Psoas muscle (tissue), 8 donors: ENCODE measurements around the gene MARCHF10. TPM values are rescaled to one million over a fixed set of nuclear protein-coding genes. Genes with fewer than 3 reads are reported as not detected.

Experiments used
- ATAC-seq, 4 donors: fragments of 200-7000 bp; cut with Tn5 transposase; one replicate each; pipeline ENCODE4 v1.9.1; 2020; ENCODE audit warnings: moderate library complexity in 3 of 4, mild to moderate bottlenecking in 2 of 4
- DNase-seq, 2 donors: peaks; one replicate each; pipeline ENCODE4 v3.0.0-alpha.2; 2020
- H3K27ac ChIP-seq: fragments of 200-600 bp; one replicate; pipeline ENCODE4 v1.8.0; 2022
- H3K27me3 ChIP-seq, 3 donors: fragments of 200-600 bp in 1 of 3; one replicate each; pipeline versions ENCODE4 v1.6.1 to v1.8.0; 2013 to 2022; ENCODE audit warnings: low read length in 2 of 3, mild to moderate bottlenecking in 2 of 3, moderate library complexity in 1 of 3; ENCODE audit not compliant: insufficient read depth in 3 of 3
- H3K36me3 ChIP-seq, 2 donors: fragments of 200-600 bp in 1 of 2; one replicate each; pipeline versions ENCODE4 v1.6.1 to v1.8.0; 2013 to 2022; ENCODE audit warnings: low read depth in 1 of 2, mild to moderate bottlenecking in 1 of 2, moderate library complexity in 1 of 2; ENCODE audit not compliant: insufficient read depth in 1 of 2
- H3K4me1 ChIP-seq: fragments of 200-600 bp; one replicate; pipeline ENCODE4 v1.8.0; 2022
- H3K4me3 ChIP-seq: fragments of 200-600 bp; one replicate; pipeline ENCODE4 v1.8.0; 2022; ENCODE audit warnings: mild to moderate bottlenecking
- H3K9me3 ChIP-seq: fragments of 200-600 bp; one replicate; pipeline ENCODE4 v1.8.0; 2022
- WGBS, 3 donors: extraction: QIAGEN DNeasy Blood & Tissue Kit; methylation state at CpG; one replicate each; pipeline versions ENCODE4 v1.1.6 to v1.1.7; 2013; 5-methylcytosine and 5-hydroxymethylcytosine counted together
- intact Hi-C, 2 donors: fragments of 100-400 bp; cut with DNase I; formaldehyde crosslinking; loops; one replicate each; pipeline versions ENCODE4 v1.11.0 to v1.14.2; 2022
- polyA plus RNA-seq, 3 donors: library from polyadenylated mRNA; stranded (reverse); fragments of 200-250 nt; gene quantifications; one replicate each; pipeline ENCODE4 v1.2.3, GENCODE V29; 2013
- total RNA-seq, 4 donors: library from RNA; stranded (reverse); fragmentation: NEBNext Ultra II Directional in 2 of 4; extraction: Animal tissue kit (Norgen Biotek cat#: 25700) in 2 of 4; gene quantifications; one replicate each; pipeline versions ENCODE4 v1.2.1 to v1.2.4, GENCODE V29; 2021 to 2023
- TF ChIP-seq, protein P1 (sequence below): fragments of 200-600 bp; IDR thresholded peaks from one replicate; pipeline ENCODE4 v1.8.0; 2022; ENCODE audit warnings: antibody characterized with exemption
- donor health status: healthy with polysubstance abuse.
- donor health status: DM: no; HTN: no; CAD: no; lungs with moderate emphysema.
- donor health status: Bipolar disorder and iron deficiency.
- donor health status: healthy.
- donor health status: DM: yes; HTN: yes; CAD: no.
- donor health status: DM: no; HTN: no; CAD: no.
- donor health status: DM: no; HTN: no; CAD: no.
- donor health status: DM: yes; HTN: yes; CAD: no.

MARCHF10 gene
- total and polyA plus RNA-seq, 7 donors, result 0.01 TPM; not detected in 6

DNA sequence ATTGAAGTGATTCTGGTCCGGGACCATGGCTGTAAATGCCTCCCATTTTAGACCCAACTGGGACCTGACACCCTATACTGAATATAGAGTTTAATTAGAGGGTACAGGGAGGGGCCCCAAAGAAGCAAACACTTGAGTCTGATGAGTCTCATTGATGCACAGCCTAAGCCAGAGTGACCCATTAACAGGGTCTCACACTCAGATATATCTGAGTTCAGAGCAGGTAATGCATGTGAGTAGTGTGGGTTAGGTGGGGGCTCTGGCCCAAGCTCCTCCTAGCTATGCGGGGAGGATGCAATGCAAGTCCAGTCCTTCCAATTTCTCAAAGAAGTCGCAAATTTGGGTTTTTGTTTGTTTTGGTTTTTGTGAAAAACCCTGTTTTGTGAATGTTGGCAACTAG, 17.1 kb upstream of the MARCHF10 start:
- Histone ChIP-seq H3K27me3 (peaks cover 0 to 1% (median 0%) of the 10 kb centered on the region in 3 donors), H3K4me1 (no peaks in the 10 kb centered on the region), H3K36me3 (no peaks in the 10 kb centered on the region), H3K27ac (no peak overlapping the region), H3K9me3 (no peaks in the 10 kb centered on the region), H3K4me3 (no peak overlapping the region)
- WGBS, 3 donors, result 92 to 96% (median 95%) methylated on average over 3 of the region's 3 CpGs
- DNase-seq, result no peak
- intact Hi-C loops, result no loop called here
- ATAC-seq, result no peak
- TF ChIP-seq, protein P1, sequence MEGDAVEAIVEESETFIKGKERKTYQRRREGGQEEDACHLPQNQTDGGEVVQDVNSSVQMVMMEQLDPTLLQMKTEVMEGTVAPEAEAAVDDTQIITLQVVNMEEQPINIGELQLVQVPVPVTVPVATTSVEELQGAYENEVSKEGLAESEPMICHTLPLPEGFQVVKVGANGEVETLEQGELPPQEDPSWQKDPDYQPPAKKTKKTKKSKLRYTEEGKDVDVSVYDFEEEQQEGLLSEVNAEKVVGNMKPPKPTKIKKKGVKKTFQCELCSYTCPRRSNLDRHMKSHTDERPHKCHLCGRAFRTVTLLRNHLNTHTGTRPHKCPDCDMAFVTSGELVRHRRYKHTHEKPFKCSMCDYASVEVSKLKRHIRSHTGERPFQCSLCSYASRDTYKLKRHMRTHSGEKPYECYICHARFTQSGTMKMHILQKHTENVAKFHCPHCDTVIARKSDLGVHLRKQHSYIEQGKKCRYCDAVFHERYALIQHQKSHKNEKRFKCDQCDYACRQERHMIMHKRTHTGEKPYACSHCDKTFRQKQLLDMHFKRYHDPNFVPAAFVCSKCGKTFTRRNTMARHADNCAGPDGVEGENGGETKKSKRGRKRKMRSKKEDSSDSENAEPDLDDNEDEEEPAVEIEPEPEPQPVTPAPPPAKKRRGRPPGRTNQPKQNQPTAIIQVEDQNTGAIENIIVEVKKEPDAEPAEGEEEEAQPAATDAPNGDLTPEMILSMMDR, result no peak

DNA sequence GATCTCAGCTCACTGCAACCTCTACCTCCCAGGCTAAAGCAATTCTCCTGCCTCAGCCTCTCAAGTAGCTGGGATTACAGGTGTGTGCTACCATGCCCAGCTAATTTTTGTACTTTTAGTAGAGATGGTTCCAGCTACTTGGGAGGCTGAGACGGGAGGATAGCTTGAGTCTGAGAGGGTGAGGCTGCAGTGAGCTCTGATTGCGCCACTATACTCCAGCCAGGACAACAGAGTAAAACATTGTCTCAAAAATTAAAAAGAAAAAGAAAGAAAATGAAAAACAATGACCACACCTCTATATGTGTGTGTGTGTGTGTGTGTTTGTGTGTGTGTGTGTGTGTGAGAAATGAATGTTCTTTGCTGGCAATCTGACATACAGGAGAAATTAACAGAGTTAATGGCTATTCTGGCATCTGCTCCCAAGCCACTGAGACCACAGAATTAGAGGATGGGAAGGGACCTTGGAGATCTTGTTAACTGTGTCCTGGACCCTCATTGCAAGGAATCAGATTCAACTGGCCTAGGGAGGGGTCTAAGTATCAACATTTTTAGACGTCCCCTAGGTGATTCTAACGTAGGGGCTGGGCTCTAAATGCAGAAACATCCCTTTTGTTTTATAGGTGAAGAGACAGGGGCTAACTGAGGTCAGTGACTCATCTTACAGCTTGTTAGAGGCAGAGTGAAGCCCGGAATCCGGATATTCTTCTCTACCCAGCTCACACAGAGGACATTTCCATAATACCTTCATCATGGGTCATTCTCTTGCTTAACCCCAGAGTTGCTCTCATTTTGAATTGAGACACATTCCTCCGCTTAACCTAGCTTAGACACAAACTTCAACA, 16.4 kb upstream of the MARCHF10 start:
- Histone ChIP-seq H3K27me3 (peaks cover 0 to 1% (median 0%) of the 10 kb centered on the region in 3 donors), H3K27ac (no peak overlapping the region), H3K4me1 (no peaks in the 10 kb centered on the region), H3K9me3 (no peaks in the 10 kb centered on the region), H3K4me3 (no peak overlapping the region), H3K36me3 (no peaks in the 10 kb centered on the region)
- intact Hi-C loops, result no loop called here
- 60 to 69% (median 62%) methylated on average over 7 of the region's 7 CpGs for WGBS, 3 donors
- TF ChIP-seq, protein P1, result no peak
- DNase-seq (no peak), ATAC-seq (no peak)

DNA sequence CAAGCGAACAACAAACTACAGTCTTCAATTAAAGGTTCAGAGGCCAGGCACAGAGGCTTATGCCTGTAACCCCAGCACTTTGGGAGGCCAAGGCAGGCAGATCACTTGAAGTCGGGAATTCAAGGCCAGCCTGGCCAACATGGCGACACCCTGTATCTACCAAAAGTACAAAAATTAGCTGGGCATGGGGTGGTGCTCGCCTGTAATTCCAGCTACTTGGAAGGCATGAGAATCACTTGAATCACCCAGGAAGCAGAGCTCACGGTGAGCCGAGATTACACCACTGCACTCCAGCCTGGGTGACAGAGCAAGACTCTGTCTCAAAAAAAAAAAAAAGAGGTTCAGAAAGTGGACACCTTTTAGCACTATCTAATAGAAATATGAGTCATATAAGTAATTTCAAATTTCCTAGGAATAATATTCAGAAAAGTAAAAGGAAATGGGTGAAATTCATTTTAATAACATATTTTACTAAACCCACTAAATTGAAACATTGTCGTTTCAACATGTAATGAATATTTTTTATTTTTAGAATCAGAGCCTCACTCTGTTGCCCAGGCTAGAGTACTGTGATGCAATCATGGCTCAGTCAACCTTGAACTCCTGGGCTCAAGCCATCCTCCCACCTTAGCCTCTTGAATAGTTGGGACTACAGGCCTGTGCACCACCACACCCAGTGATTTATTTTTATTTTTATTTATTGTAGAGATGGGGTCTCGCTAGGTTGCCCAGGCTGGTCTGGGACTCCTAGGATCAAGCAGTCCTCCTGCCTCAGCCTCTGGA, 15.2 kb upstream of the MARCHF10 start:
- H3K4me1 ChIP-seq, result no peaks in the 10 kb centered on the region
- no peak overlapping the region for H3K27ac ChIP-seq
- intact Hi-C loops, result no loop called here
- H3K4me3 ChIP-seq, result no peak overlapping the region
- no peak for ATAC-seq
- TF ChIP-seq, protein P1, result no peak
- 87 to 92% (median 88%) methylated on average over 8 of the region's 8 CpGs for WGBS, 3 donors
- H3K9me3 ChIP-seq, result no peaks in the 10 kb centered on the region
- DNase-seq, result no peak
- H3K27me3 ChIP-seq, result peaks cover 0 to 1% (median 0%) of the 10 kb centered on the region in 3 donors
- H3K36me3 ChIP-seq, result no peaks in the 10 kb centered on the region

DNA sequence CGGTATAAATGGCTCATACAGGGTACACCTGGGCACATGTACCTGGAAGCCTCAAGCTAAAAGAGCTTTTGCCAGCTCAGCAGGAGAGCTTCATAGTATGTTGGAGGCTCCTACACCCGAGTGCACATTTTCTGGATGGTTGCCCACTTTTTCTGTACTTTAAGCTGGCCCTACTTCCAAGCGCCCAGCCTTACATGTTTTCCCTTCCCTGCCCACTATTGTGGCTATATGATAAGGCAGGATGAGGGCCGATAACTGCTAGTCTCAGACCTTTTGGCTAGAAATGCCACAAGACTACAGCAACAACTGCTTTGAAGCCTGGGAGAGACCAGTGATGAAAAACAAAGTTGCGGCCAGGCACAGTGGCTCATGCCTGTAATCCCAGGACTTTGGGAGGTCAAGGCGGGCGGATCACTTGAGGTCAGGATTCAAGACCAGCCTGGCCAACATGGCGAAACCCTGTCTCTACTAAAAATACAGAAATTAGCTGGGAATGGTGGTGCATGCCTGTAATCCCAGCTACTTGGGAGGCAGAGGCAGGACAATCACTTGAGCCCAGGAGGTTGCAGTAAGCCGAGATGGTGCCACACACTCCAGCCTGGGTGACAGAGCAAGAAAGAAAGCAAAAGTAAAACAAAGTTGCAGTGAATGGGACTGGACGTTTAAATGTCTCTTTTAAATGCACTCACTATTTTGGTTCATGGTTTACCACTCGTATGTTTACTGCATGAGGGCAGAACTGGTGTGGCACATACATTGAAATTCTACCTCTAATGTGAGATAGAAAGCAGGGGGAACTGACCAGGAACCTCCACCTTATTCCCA, 14.2 kb upstream of the MARCHF10 start:
- H3K9me3 ChIP-seq, result no peaks in the 10 kb centered on the region
- ATAC-seq, result no peak
- H3K4me3 ChIP-seq, result no peak overlapping the region
- no peaks in the 10 kb centered on the region for H3K36me3 ChIP-seq
- 82 to 86% (median 86%) methylated on average over 10 to 11 of the region's 11 CpGs for WGBS, 3 donors
- H3K27ac ChIP-seq, result no peak overlapping the region
- TF ChIP-seq, protein P1, result no peak
- no peak for DNase-seq
- no peaks in the 10 kb centered on the region for H3K4me1 ChIP-seq
- intact Hi-C loops, result no loop called here
- peaks cover 0 to 1% (median 0%) of the 10 kb centered on the region in 3 donors for H3K27me3 ChIP-seq
